ENCODE data around the gene SLC5A8.

The SLC5A8 gene

GRCh38 chr12:101209319-101210302 is at the start of gene SLC5A8:
Gene SLC5A8, minus strand, starts transcription at chr12:101210238. Its CDS starts 390 bp downstream, at chr12:101209848.
- DNase-seq (ENCODE audit: low read depth in 2 of 2): no peak

- DNase-seq (ENCODE audit: low read depth in 2 of 2): no peak
These were observed 47.3 kb upstream of the SLC5A8 start for GRCh38 chr12:101257357-101257756.

- no peak for DNase-seq (ENCODE audit: low read depth in 2 of 2)
These were observed 46.2 kb upstream of the SLC5A8 start for GRCh38 chr12:101256266-101256665.

GRCh38 chr12:101243616-101244015 is 33.6 kb upstream of the SLC5A8 start:
- DNase-seq (ENCODE audit: low read depth in 2 of 2): no peak

- DNase-seq (ENCODE audit: low read depth in 2 of 2): no peak
These were observed 33.0 kb upstream of the SLC5A8 start for GRCh38 chr12:101243074-101243473.

GRCh38 chr12:101238800-101239329 is 28.8 kb upstream of the SLC5A8 start:
- no peak for DNase-seq (ENCODE audit: low read depth in 2 of 2)

- DNase-seq (ENCODE audit: low read depth in 2 of 2): no peak
These were observed 28.3 kb upstream of the SLC5A8 start for GRCh38 chr12:101238306-101238705.

- no peak for DNase-seq (ENCODE audit: low read depth in 2 of 2)
These were observed 25.6 kb upstream of the SLC5A8 start for GRCh38 chr12:101235686-101236085.

- DNase-seq (ENCODE audit: low read depth in 2 of 2): no peak
These were observed 21.6 kb upstream of the SLC5A8 start for GRCh38 chr12:101231636-101232035.

GRCh38 chr12:101230547-101230946 is 20.5 kb upstream of the SLC5A8 start:
- DNase-seq (ENCODE audit: low read depth in 2 of 2): no peak

- no peak for DNase-seq (ENCODE audit: low read depth in 2 of 2)
These were observed 19.8 kb upstream of the SLC5A8 start for GRCh38 chr12:101229841-101230241.

GRCh38 chr12:101221301-101221700 is 11.3 kb upstream of the SLC5A8 start:
- no peak for DNase-seq (ENCODE audit: low read depth in 2 of 2)

- no peak for DNase-seq (ENCODE audit: low read depth in 2 of 2)
These were observed 6.8 kb upstream of the SLC5A8 start for GRCh38 chr12:101216810-101217209.

GRCh38 chr12:101207086-101207780 is 2.8 kb downstream of the SLC5A8 start:
- no peak for DNase-seq (ENCODE audit: low read depth in 2 of 2)

GRCh38 chr12:101204602-101205304 is 5.3 kb downstream of the SLC5A8 start:
- no peak for DNase-seq (ENCODE audit: low read depth in 2 of 2)

GRCh38 chr12:101200824-101201223 is 9.2 kb downstream of the SLC5A8 start:
- no peak for DNase-seq (ENCODE audit: low read depth in 2 of 2)

GRCh38 chr12:101200145-101200544 is 9.9 kb downstream of the SLC5A8 start:
- no peak for DNase-seq (ENCODE audit: low read depth in 2 of 2)

- DNase-seq (ENCODE audit: low read depth in 2 of 2): no peak
These were observed 23.7 kb downstream of the SLC5A8 start for GRCh38 chr12:101186291-101186690.

- no peak for DNase-seq (ENCODE audit: low read depth in 2 of 2)
These were observed 28.3 kb downstream of the SLC5A8 start for GRCh38 chr12:101181776-101182175.

GRCh38 chr12:101174541-101174940 is 35.5 kb downstream of the SLC5A8 start:
- no peak for DNase-seq (ENCODE audit: low read depth in 2 of 2)

GRCh38 chr12:101173197-101173749 is 36.8 kb downstream of the SLC5A8 start:
- DNase-seq (ENCODE audit: low read depth in 2 of 2): no peak

GRCh38 chr12:101172316-101172715 is 37.7 kb downstream of the SLC5A8 start:
- DNase-seq (ENCODE audit: low read depth in 2 of 2): no peak

All from stimulated activated CD8-positive, alpha-beta memory T cell treated with anti-CD3 and anti-CD28 coated beads, Interleukin-15, amount 100 ng/mL, for 48 hours (primary cell).